H9 (cell line): Measurements from ENCODE around the gene GLT6D1. TPM values are rescaled to one million over a fixed set of nuclear protein-coding genes. Genes with fewer than 3 reads are reported as not detected.

ENCODE experiments used
- DNase-seq: peaks from one replicate; pipeline ENCODE4 v3.0.0-alpha.2; 2017
- H2AFZ ChIP-seq: one replicate; pipeline ENCODE4 v1.6.1; 2013; ENCODE audit warnings: mild to moderate bottlenecking, low read length, control low read depth, moderate library complexity
- H2AK5ac ChIP-seq: 2 replicates; pipeline ENCODE4 v1.6.1; 2013; ENCODE audit warnings: low read length, control low read depth, mixed read lengths; ENCODE audit not compliant: insufficient read length
- H2BK120ac ChIP-seq: one replicate; pipeline ENCODE4 v1.6.1; 2013; ENCODE audit warnings: low read depth, mild to moderate bottlenecking, low read length, control low read depth, inconsistent platforms; ENCODE audit not compliant: poor library complexity, severe bottlenecking
- H2BK12ac ChIP-seq: 2 replicates; pipeline ENCODE4 v1.6.1; 2013; ENCODE audit warnings: low read length, control low read depth, mixed read lengths, low read depth; ENCODE audit not compliant: insufficient read length
- H2BK15ac ChIP-seq: 2 replicates; pipeline ENCODE4 v1.6.1; 2013; ENCODE audit warnings: low read depth, low read length, control low read depth
- H2BK20ac ChIP-seq: one replicate; pipeline ENCODE4 v1.6.1; 2013; ENCODE audit warnings: low read depth, mild to moderate bottlenecking, low read length, control low read depth, inconsistent platforms; ENCODE audit not compliant: poor library complexity, severe bottlenecking
- H2BK5ac ChIP-seq: 2 replicates; pipeline ENCODE4 v1.6.1; 2013; ENCODE audit warnings: low read length, control low read depth, mixed read lengths; ENCODE audit not compliant: insufficient read length
- H3K14ac ChIP-seq: 2 replicates; pipeline ENCODE4 v1.6.1; 2013; ENCODE audit warnings: low read length, control low read depth; ENCODE audit not compliant: insufficient read depth
- H3K18ac ChIP-seq: 2 replicates; pipeline ENCODE4 v1.6.1; 2013; ENCODE audit warnings: low read depth, mild to moderate bottlenecking, mixed read lengths, low read length, control low read depth; ENCODE audit not compliant: insufficient read length
- H3K23ac ChIP-seq: 2 replicates; pipeline ENCODE4 v1.6.1; 2013; ENCODE audit warnings: low read length, control low read depth, mixed read lengths, low read depth; ENCODE audit not compliant: insufficient read length
- H3K23me2 ChIP-seq: 2 replicates; pipeline ENCODE4 v1.6.1; 2013; ENCODE audit warnings: low read depth, mild to moderate bottlenecking, mixed read lengths, low read length, control low read depth; ENCODE audit not compliant: insufficient read length, poor library complexity, severe bottlenecking
- H3K27ac ChIP-seq: 2 replicates; pipeline ENCODE4 v1.5.1; 2013; ENCODE audit warnings: low read length, control low read depth, mixed read lengths, low read depth; ENCODE audit not compliant: insufficient read length
- H3K27me3 ChIP-seq: 2 replicates; pipeline ENCODE4 v1.6.1; 2013; ENCODE audit warnings: low read length, control low read depth, inconsistent platforms; ENCODE audit not compliant: insufficient read depth
- H3K4ac ChIP-seq: 2 replicates; pipeline ENCODE4 v1.6.1; 2013; ENCODE audit warnings: low read depth, mild to moderate bottlenecking, control low read depth, inconsistent platforms, low read length, moderate library complexity
- H3K4me1 ChIP-seq: 2 replicates; pipeline ENCODE4 v1.6.1; 2013; ENCODE audit warnings: low read length, control low read depth, inconsistent platforms; ENCODE audit not compliant: insufficient read depth
- H3K4me2 ChIP-seq: 2 replicates; pipeline ENCODE4 v1.6.1; 2013; ENCODE audit warnings: low read length, control low read depth, mixed read lengths; ENCODE audit not compliant: insufficient read length, insufficient read depth
- H3K56ac ChIP-seq: 2 replicates; pipeline ENCODE4 v1.6.1; 2013; ENCODE audit warnings: low read depth, mild to moderate bottlenecking, mixed read lengths, low read length, control low read depth; ENCODE audit not compliant: insufficient read length
- H3K79me1 ChIP-seq: 2 replicates; pipeline ENCODE4 v1.6.1; 2013; ENCODE audit warnings: low read depth, mild to moderate bottlenecking, moderate library complexity, low read length, control low read depth, inconsistent platforms; ENCODE audit not compliant: insufficient read depth, poor library complexity, severe bottlenecking
- H3K79me2 ChIP-seq: 2 replicates; pipeline ENCODE4 v1.6.1; 2013; ENCODE audit warnings: low read length, control low read depth, inconsistent platforms; ENCODE audit not compliant: insufficient read depth
- H3K9ac ChIP-seq: 2 replicates; pipeline ENCODE4 v1.6.1; 2013; ENCODE audit warnings: low read length, control low read depth, mixed read lengths; ENCODE audit not compliant: insufficient read length; ENCODE audit errors: extremely low read depth
- H3K9me3 ChIP-seq: one replicate; pipeline ENCODE4 v1.6.1; 2013; ENCODE audit warnings: low read depth, low read length, inconsistent platforms; ENCODE audit not compliant: control insufficient read depth
- H3T11ph ChIP-seq: one replicate; pipeline ENCODE4 v1.6.1; 2013; ENCODE audit warnings: mild to moderate bottlenecking, low read length, control low read depth, inconsistent platforms
- H4K20me1 ChIP-seq: one replicate; pipeline ENCODE4 v1.6.1; 2013; ENCODE audit not compliant: control insufficient read depth, insufficient read length, insufficient read depth
- H4K5ac ChIP-seq: 2 replicates; pipeline ENCODE4 v1.6.1; 2013; ENCODE audit warnings: low read depth, mild to moderate bottlenecking, mixed read lengths, low read length, control low read depth; ENCODE audit not compliant: insufficient read length
- H4K8ac ChIP-seq: replicated peaks from 2 replicates; pipeline ENCODE4 v1.6.1; 2013; ENCODE audit warnings: low read length, control low read depth, mixed read lengths, low read depth; ENCODE audit not compliant: insufficient read length
- H4K91ac ChIP-seq: 2 replicates; pipeline ENCODE4 v1.6.1; 2013; ENCODE audit warnings: low read depth, mild to moderate bottlenecking, moderate library complexity, mixed read lengths, low read length, control low read depth; ENCODE audit not compliant: insufficient read length
- H3K27ac Mint-ChIP-seq, 3 experiments: 2 replicates in 2 of 3; 3 replicates in 1 of 3; pipeline ENCODE4 v1.8.0; 2020 to 2021; ENCODE audit warnings: mixed read lengths in 3 of 3, mild to moderate bottlenecking in 1 of 3, moderate library complexity in 1 of 3
- H3K27me3 Mint-ChIP-seq: 2 replicates; pipeline ENCODE4 v1.8.0; 2021; ENCODE audit warnings: low read depth, mild to moderate bottlenecking, moderate library complexity, mixed read lengths
- H3K36me3 Mint-ChIP-seq, 3 experiments: 2 replicates in 2 of 3; 3 replicates in 1 of 3; pipeline ENCODE4 v1.8.0; 2020 to 2021; ENCODE audit warnings: low read depth in 3 of 3, mixed read lengths in 3 of 3; ENCODE audit not compliant: insufficient read depth in 1 of 3
- H3K4me1 Mint-ChIP-seq, 2 experiments: 2 replicates each; pipeline ENCODE4 v1.8.0; 2020; ENCODE audit warnings: mixed read lengths in 2 of 2
- H3K4me3 Mint-ChIP-seq, 2 experiments: 2 replicates in 1 of 2; 3 replicates in 1 of 2; pipeline ENCODE4 v1.8.0; 2020 to 2021; ENCODE audit warnings: mild to moderate bottlenecking in 2 of 2, mixed read lengths in 2 of 2, moderate library complexity in 1 of 2
- H3K9me3 Mint-ChIP-seq, 2 experiments: 2 replicates in 1 of 2; 3 replicates in 1 of 2; pipeline ENCODE4 v1.8.0; 2020; ENCODE audit warnings: mild to moderate bottlenecking in 2 of 2, mixed read lengths in 2 of 2, moderate library complexity in 1 of 2
- CTCF ChIP-seq: fragments of 200-600 bp; sonication (generic); conservative IDR thresholded peaks from 3 replicates; pipeline ENCODE4 v1.8.0; 2021; ENCODE audit warnings: antibody characterized with exemption, mild to moderate bottlenecking
- WGBS: extraction: QIAGEN DNeasy Blood & Tissue Kit; methylation state at CpG from one replicate; pipeline ENCODE4 v1.1.7; 2013; ENCODE audit warnings: missing lambda C conversion rate, low lambda C conversion rate, mixed read lengths; ENCODE audit not compliant: insufficient read length; ENCODE audit errors: extremely low coverage; 5-methylcytosine and 5-hydroxymethylcytosine counted together
- total RNA-seq: library from RNA; stranded (reverse); gene quantifications from 2 replicates; pipeline ENCODE4 v1.2.1, GENCODE V29; 2021

Gene GLT6D1
- total RNA-seq, 1 experiment from 2014 or later = not detected

GRCh38 chr9:135574331-135574730, 65.0 kb downstream of the GLT6D1 start:
- Histone ChIP-seq H2BK12ac (no peak overlapping the region), H3K79me2 (no peaks in the 10 kb centered on the region), H4K8ac (no peak overlapping the region), H4K5ac (no peak overlapping the region), H3K4me2 (no peak overlapping the region), H2BK15ac (no peak overlapping the region), H4K20me1 (no peaks in the 10 kb centered on the region), H3K23ac (no peak overlapping the region), H3K9me3 (no peaks in the 10 kb centered on the region), H3K4me1 (no peaks in the 10 kb centered on the region; the same call in 1 of the 2 replicates), H3K23me2 (no peaks in the 10 kb centered on the region), H4K91ac (no peak overlapping the region), H3K79me1 (no peaks in the 10 kb centered on the region), H2AK5ac (no peak overlapping the region), H3K18ac (no peak overlapping the region), H3K27ac (no peak overlapping the region), H3K4ac (no peak overlapping the region), H3K56ac (no peak overlapping the region), H2AFZ (no peak overlapping the region), H2BK120ac (no peak overlapping the region), H2BK5ac (no peak overlapping the region), H3K9ac (no peak overlapping the region), H2BK20ac (no peak overlapping the region), H3K27me3 (no peaks in the 10 kb centered on the region), H3K14ac (no peak overlapping the region), H3T11ph (no peak overlapping the region)
- Mint-ChIP-seq H3K9me3 (peaks cover 3 to 6% of the 10 kb centered on the region in 2 experiments), H3K4me1 (peaks cover 5 to 7% of the 10 kb centered on the region in 2 experiments), H3K27ac (no peak overlapping the region), H3K36me3 (peaks cover 2 to 3% (median 2%) of the 10 kb centered on the region in 3 experiments; a peak in 5 of 7 replicates), H3K27me3 (no peaks in the 10 kb centered on the region; the same call in 1 of the 2 replicates), H3K4me3 (no peak overlapping the region)
- no peak for DNase-seq
- no CpG with 5 or more reads among the region's 14 CpGs for WGBS
- TF ChIP-seq CTCF = no peak

Other genes starting within 250 kb of the GLT6D1 start
- gene PPP1R26, start 159.8 kb downstream of the GLT6D1 start, total RNA-seq = 34.0 and 38.0 TPM in 2 replicates
- 81.0 and 84.2 TPM in 2 replicates for gene MRPS2, start 138.9 kb downstream of the GLT6D1 start, total RNA-seq
- gene LCN1, start 118.1 kb downstream of the GLT6D1 start, total RNA-seq = not detected in 2 replicates
- not detected in 2 replicates for gene OBP2A, start 93.4 kb downstream of the GLT6D1 start, total RNA-seq
- gene PAEP, start 77.8 kb downstream of the GLT6D1 start, total RNA-seq = not detected in 2 replicates
- 0.52 and 0.72 TPM in 2 replicates for gene LCN9, start 23.8 kb upstream of the GLT6D1 start, total RNA-seq
- gene SOHLH1, start 59.9 kb upstream of the GLT6D1 start, total RNA-seq = not detected in 2 replicates
- 0.64 and 0.68 TPM in 2 replicates for gene KCNT1, start 62.6 kb upstream of the GLT6D1 start, total RNA-seq